Activated CD4-positive, alpha-beta T cell treated with anti-CD3 and anti-CD28 coated beads for 36 hours (primary cell): ENCODE results near the gene CD300LF. TPM values are rescaled to one million over a fixed set of nuclear protein-coding genes. Genes with fewer than 3 reads are reported as not detected.
A peak's percentile ranks its signal among the peaks of the same experiment; 100 is the strongest.

ENCODE experiments used
- ATAC-seq: fragments of 200-7000 bp; cut with Tn5 transposase; one replicate; pipeline ENCODE4 v1.10.0; 2021; ENCODE audit warnings: mild to moderate bottlenecking, moderate library complexity
- CTCF ChIA-PET: fragments of 350-600 bp; sonication (Branson Sonifier 250); formaldehyde crosslinking; loops from one replicate; lab custom pipeline; 2021; ENCODE audit warnings: antibody characterized with exemption; lab: Charles Lee
- POLR2A ChIA-PET: fragments of 350-600 bp; sonication (Branson Sonifier 250); formaldehyde crosslinking; loops from one replicate; lab custom pipeline; 2021; ENCODE audit warnings: antibody characterized with exemption, inconsistent platforms; lab: Charles Lee
- DNase-seq: peaks from one replicate; pipeline ENCODE4 v3.0.0-alpha.2; 2020
- H3K27ac Mint-ChIP-seq: one replicate; pipeline ENCODE4 v1.8.0; 2021; ENCODE audit warnings: mixed read lengths
- H3K27me3 Mint-ChIP-seq: one replicate; pipeline ENCODE4 v1.8.0; 2021; ENCODE audit warnings: mixed read lengths
- H3K36me3 Mint-ChIP-seq: one replicate; pipeline ENCODE4 v1.8.0; 2021; ENCODE audit warnings: low read depth, mixed read lengths
- H3K4me1 Mint-ChIP-seq: one replicate; pipeline ENCODE4 v1.8.0; 2021; ENCODE audit warnings: mixed read lengths
- H3K4me3 Mint-ChIP-seq: one replicate; pipeline ENCODE4 v1.8.0; 2021; ENCODE audit warnings: mild to moderate bottlenecking, moderate library complexity, mixed read lengths
- H3K9me3 Mint-ChIP-seq: one replicate; pipeline ENCODE4 v1.8.0; 2021; ENCODE audit warnings: low read depth, mixed read lengths
- intact Hi-C, 2 experiments: fragments of 100-400 bp; cut with DNase I in 1 of 2; cut with micrococcal nuclease in 1 of 2; formaldehyde crosslinking; loops; one replicate each; pipeline versions ENCODE4 v1.14.2 to v1.15.1; 2022 to 2024; cut with DNase I, micrococcal nuclease
- total RNA-seq, 2 experiments: library from RNA; stranded (reverse); gene quantifications; one replicate each; pipeline ENCODE4 v1.2.3, GENCODE V29; 2021

CD300LF gene
- total RNA-seq, 2 experiments from 2014 or later = not detected

DNA sequence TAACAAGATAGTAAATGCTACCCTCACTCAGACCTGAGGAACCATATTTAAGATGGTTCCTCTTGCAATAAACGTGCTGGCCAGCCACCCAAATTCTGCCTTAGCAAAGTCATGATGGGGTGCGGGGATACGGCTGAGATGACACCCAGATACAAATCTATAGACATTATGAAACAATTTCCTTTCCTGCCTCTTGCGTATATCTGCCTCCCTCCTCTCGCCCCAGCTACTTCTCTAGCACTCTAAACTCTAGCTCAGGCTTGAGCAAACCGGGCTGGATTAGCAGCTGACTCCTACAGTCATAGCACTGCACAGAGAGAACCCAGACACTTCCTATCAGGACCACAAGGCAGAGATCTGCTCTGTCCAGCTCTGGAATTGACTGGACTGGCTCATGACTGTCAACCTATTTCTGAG, 22.3 kb downstream of the CD300LF start:
- CTCF ChIA-PET = interaction anchor here (0.6 to 1.0 kb wide), 2 partner anchors 101 to 172 kb away, joined by 3 read pairs; no protein-coding TSS in a partner anchor
- POLR2A ChIA-PET = no interaction called here
- Mint-ChIP-seq H3K4me3 (no peak overlapping the region), H3K4me1 (peaks cover 4% of the 10 kb centered on the region), H3K36me3 (no peaks in the 10 kb centered on the region), H3K9me3 (no peaks in the 10 kb centered on the region), H3K27me3 (no peaks in the 10 kb centered on the region), H3K27ac (no peak overlapping the region)
- DNase-seq (no peak), ATAC-seq (peak; percentile 42)
- intact Hi-C loops = no loop called here

DNA sequence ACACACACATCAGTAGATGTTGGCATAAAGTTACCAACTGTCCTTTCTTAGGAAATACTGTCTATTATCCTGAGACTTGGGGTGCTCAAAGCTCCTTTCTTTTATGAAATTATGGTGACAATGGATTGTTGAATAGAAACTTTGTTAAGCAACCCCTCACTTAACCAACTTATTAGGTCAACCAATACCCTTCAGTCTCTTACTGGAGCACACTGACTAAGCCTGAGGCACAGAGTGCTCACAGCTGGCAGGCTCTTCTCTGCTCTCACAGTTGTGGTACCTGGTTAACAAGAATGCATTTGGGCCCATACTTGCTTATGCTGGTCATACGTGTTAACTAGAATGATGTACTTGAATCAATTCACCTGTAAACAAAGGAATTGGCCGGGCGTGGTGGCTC, 24.8 kb downstream of the CD300LF start:
- DNase-seq = no peak
- CTCF ChIA-PET = interaction anchor here (1.0 kb wide), 1 partner anchor 20 kb away, joined by 3 read pairs; no protein-coding TSS in a partner anchor
- intact Hi-C loops = no loop called here
- Mint-ChIP-seq H3K36me3 (no peaks in the 10 kb centered on the region), H3K9me3 (no peaks in the 10 kb centered on the region), H3K27me3 (no peaks in the 10 kb centered on the region), H3K4me3 (no peak overlapping the region), H3K27ac (no peak overlapping the region), H3K4me1 (peaks cover 4% of the 10 kb centered on the region)
- ATAC-seq = no peak
- POLR2A ChIA-PET = no interaction called here

DNA sequence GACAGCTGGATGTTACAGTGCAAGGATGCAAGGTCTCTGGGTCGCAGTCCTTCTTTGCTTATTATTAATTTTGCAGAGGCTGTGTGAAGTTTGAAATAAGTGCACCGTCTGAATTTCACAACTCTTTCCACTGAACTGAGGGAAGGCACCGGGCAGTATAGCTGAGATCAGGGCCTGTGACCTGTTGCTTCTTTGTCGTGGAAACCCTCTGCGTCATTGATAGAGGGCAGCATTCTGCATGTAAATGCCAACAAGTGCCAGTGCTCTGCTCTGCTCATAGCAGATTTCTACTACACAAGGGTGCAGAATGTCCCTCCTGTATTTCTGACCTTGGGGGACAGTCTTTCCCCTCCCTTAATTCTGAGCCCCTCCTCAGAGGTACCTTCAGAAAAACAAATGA, 26.0 kb downstream of the CD300LF start:
- Mint-ChIP-seq H3K27me3 (no peaks in the 10 kb centered on the region), H3K9me3 (no peaks in the 10 kb centered on the region), H3K27ac (no peak overlapping the region), H3K4me3 (no peak overlapping the region), H3K36me3 (no peaks in the 10 kb centered on the region), H3K4me1 (peaks cover 4% of the 10 kb centered on the region)
- intact Hi-C loops = no loop called here
- ChIA-PET CTCF (interaction anchor here (1.1 kb wide), 1 partner anchor 9 kb away, joined by 3 read pairs; no protein-coding TSS in a partner anchor), POLR2A (no interaction called here)
- ATAC-seq (no peak), DNase-seq (no peak)

DNA sequence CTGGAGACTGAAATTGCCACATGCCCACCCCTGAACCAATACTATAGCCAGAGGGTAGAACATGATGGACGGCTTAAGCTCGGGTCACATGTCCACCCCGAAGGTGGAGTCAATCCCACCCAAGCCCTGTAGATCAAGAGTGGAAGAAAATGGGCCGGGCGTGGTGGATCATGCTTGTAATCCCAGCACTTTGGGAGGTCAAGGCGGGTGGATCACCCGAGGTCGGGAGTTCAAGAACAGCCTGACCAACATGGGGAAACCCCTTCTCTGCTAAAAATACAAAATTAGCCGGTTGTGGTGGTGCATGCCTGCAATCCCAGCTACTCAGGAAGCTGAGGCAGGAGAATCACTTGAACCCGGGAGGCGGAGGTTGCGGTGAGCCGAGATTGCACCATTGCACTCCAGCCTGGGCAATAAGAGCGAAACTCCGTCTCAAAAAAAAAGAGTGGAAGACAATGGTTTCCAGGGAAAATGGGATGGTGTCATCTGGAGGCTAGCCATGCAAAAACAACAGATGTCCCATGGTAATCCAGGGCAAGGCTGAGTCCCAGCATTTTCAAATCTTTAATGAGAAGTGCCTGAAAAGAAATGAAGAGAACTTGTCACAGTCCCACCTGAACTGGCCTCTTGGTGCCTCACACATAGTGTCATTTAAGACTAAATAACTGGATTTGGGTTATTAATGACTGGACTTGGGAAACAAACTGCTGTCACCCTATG, 30.1 kb downstream of the CD300LF start:
- no peaks in the 10 kb centered on the region for H3K9me3 Mint-ChIP-seq
- no peak for ATAC-seq
- no peaks in the 10 kb centered on the region for H3K27me3 Mint-ChIP-seq
- DNase-seq = no peak
- no peak overlapping the region for H3K27ac Mint-ChIP-seq
- H3K4me3 Mint-ChIP-seq = no peak overlapping the region
- ChIA-PET POLR2A (no interaction called here), CTCF (interaction anchor here (0.7 to 1.1 kb wide), 2 partner anchors 17 to 26 kb away, joined by 3 to 4 read pairs; no protein-coding TSS in a partner anchor)
- no peaks in the 10 kb centered on the region for H3K36me3 Mint-ChIP-seq
- peaks cover 13% of the 10 kb centered on the region for H3K4me1 Mint-ChIP-seq
- intact Hi-C loops = no loop called here

DNA sequence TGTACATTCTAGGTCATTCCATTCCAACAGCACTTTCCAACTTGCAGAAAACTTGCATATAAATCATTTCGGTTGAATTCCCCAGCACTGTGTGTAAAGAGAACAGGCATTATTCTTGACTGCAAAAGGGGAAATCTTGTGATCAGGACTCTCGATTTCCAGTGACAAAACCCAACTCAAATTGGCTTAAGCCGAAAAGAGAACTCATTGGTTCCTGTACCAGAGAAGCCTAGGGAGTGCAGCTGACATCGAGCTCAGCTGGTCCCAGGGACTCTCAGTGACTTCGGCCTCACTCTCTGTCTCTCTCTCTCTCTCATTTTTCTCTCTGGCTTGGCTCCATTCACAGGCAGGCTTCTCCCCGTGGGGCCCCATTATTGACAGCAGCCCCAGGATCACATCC, 30.7 kb downstream of the CD300LF start:
- ChIA-PET POLR2A (no interaction called here), CTCF (interaction anchor here (0.7 to 1.1 kb wide), 4 partner anchors 17 to 183 kb away, joined by 3 to 4 read pairs (median 3); no protein-coding TSS in a partner anchor)
- ATAC-seq (no peak), DNase-seq (no peak)
- H3K4me1 Mint-ChIP-seq = peaks cover 19% of the 10 kb centered on the region
- H3K9me3 Mint-ChIP-seq = no peaks in the 10 kb centered on the region
- H3K36me3 Mint-ChIP-seq = no peaks in the 10 kb centered on the region
- intact Hi-C loops = no loop called here
- no peak overlapping the region for H3K27ac Mint-ChIP-seq
- no peak overlapping the region for H3K4me3 Mint-ChIP-seq
- no peaks in the 10 kb centered on the region for H3K27me3 Mint-ChIP-seq

DNA sequence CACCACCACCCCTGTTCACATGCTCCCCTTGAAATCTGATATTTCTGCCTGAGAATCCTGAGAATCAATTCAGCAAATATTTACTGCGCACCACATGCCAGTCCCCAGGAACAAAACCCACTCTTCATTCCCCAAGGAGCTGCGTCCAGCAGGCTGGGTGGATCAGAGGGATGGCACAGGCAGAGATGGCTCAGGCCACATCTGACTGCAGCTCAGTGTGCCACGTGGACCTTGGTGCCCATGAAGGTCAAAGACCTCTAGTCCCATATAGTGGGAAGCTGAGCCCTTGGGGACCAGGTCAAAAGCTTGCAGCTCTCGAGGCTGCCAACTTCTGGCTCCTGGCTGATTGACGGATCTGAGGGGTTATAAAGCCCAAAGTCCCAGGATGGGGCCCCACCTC, 31.8 kb downstream of the CD300LF start:
- no peaks in the 10 kb centered on the region for H3K9me3 Mint-ChIP-seq
- intact Hi-C loops = no loop called here

DNA sequence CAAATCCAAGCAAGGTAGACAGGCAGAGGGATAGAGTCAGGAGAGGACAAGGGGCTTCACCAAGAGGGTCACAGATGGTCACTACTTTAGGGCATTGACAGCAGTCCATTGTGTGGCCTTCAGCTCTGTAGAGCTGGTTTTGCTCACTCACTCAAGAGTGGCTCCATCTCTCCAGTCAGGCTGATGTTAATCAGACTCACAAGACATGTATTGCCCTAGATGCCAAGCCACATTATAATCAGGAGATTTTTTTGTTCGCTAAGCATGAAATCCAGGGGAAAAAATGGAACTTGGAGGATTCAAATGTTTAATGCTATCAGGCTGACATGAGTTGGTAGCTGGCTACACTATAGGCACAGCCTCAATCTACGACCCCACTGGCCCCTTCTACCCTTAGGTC, 32.5 kb downstream of the CD300LF start:
- Mint-ChIP-seq H3K27ac (no peak overlapping the region), H3K27me3 (peaks cover 3% of the 10 kb centered on the region), H3K4me1 (peaks cover 19% of the 10 kb centered on the region), H3K9me3 (no peaks in the 10 kb centered on the region), H3K36me3 (no peaks in the 10 kb centered on the region), H3K4me3 (no peak overlapping the region)
- DNase-seq (no peak), ATAC-seq (no peak)
- CTCF ChIA-PET = interaction anchor here (0.9 kb wide), 1 partner anchor 23 kb away, joined by 4 read pairs; no protein-coding TSS in a partner anchor
- POLR2A ChIA-PET = no interaction called here
- intact Hi-C loops = no loop called here

More for the DNA sequence above, 31.8 kb downstream of the CD300LF start:
- Mint-ChIP-seq H3K27ac (no peak overlapping the region), H3K27me3 (peaks cover 2% of the 10 kb centered on the region), H3K4me3 (no peak overlapping the region), H3K36me3 (no peaks in the 10 kb centered on the region), H3K4me1 (peaks cover 19% of the 10 kb centered on the region)
- DNase-seq = no peak
- ChIA-PET POLR2A (no interaction called here), CTCF (interaction anchor here (0.6 to 1.1 kb wide), 3 partner anchors 55 to 184 kb away, joined by 3 read pairs; no protein-coding TSS in a partner anchor)
- no peak for ATAC-seq

DNA sequence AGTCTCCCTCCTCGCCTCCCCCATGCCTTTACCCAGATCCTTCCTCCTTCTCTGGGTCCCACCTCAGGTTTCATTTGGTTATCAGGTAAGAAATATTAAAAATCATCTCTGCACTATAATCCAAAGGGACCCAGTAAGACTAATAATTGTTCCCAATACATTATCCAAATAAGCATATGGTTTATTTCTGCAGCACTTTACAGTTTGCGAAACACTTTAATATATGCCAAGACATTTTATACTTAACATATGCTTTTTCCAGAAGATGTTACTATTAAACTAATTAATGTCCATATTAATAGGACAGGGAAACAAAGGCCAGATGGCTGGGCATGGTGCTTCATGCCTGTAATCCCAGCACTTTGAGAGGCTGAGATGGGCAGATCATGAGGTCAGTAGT, 33.3 kb downstream of the CD300LF start:
- no peak overlapping the region for H3K4me3 Mint-ChIP-seq
- H3K4me1 Mint-ChIP-seq = peaks cover 19% of the 10 kb centered on the region
- H3K27me3 Mint-ChIP-seq = peaks cover 6% of the 10 kb centered on the region
- no peak overlapping the region for H3K27ac Mint-ChIP-seq
- H3K36me3 Mint-ChIP-seq = no peaks in the 10 kb centered on the region
- ATAC-seq (no peak), DNase-seq (no peak)
- intact Hi-C loops = no loop called here
- CTCF ChIA-PET = interaction anchor here (2.0 kb wide), 1 partner anchor 22 kb away, joined by 7 read pairs; no protein-coding TSS in a partner anchor
- POLR2A ChIA-PET = no interaction called here
- no peaks in the 10 kb centered on the region for H3K9me3 Mint-ChIP-seq

DNA sequence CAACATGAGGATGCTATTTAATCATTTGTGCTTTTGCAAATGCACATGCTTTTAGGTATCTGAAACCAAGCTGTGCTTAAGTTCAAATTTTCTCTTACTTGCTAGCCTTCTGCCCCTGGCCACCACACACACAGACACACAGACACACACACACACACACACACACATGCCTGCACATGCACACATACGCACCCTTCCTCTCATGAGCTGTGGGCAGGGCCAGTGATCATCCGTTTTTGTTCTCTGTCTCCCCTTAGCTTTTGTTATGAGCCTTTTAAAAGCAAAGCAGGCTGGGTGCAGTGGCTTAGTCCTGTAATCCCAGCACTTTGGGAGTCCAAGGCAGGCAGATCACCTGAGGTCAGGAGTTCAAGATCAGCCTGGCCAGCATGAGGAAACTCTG, 34.2 kb downstream of the CD300LF start:
- POLR2A ChIA-PET = no interaction called here
- H3K4me3 Mint-ChIP-seq = no peak overlapping the region
- ATAC-seq (no peak), DNase-seq (no peak)
- H3K27ac Mint-ChIP-seq = no peak overlapping the region
- CTCF ChIA-PET = interaction anchor here (1.0 to 4.5 kb wide), 6 partner anchors 8 to 93 kb away, joined by 3 to 13 read pairs (median 6); partner anchors contain the start of gene RAB37
- H3K36me3 Mint-ChIP-seq = no peaks in the 10 kb centered on the region
- intact Hi-C loops = no loop called here
- H3K9me3 Mint-ChIP-seq = no peaks in the 10 kb centered on the region
- H3K4me1 Mint-ChIP-seq = peaks cover 19% of the 10 kb centered on the region
- H3K27me3 Mint-ChIP-seq = peaks cover 6% of the 10 kb centered on the region

DNA sequence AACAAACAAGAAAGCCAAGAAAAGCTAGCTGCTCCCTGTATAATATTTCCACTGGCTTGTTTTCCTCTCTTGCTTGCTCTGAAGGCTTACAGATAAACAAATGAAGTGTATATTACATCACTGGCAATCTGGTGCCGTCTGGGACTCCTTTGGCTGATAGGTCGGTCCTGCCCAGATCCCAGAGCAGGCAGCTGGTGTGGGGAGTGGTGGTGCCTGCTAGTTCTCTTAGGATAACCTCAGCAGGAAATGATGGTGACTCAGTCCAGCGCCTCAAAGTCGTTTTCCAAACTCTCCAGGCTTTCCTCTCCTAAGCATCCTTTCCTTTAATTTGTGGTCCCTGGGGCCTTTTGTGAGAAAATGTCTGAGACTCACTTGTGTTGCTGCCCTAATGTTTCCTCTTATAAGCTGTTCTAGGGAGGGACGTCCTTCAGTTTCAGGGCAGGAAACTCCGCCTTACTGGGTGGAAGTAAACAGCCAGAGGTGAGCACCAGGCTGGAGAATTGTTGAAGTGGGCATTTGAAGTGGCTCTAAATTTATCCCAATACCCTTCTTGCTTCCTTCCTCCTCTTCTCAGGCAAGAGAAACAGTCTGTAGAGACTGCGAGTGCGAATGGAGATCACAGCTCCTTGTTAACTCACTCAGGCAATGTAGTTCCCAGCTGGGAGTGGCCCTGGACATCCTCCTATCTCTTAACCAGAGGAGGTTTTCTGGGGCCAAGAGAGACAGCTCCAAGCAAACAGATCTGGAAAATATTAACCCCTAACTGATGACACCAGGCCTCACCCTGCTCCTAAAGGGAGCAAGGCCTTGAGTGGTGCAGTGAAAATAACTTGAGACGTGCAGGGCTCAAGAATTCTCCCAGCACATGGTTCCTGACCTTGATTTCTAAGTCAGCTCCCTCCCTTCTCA, 34.9 kb downstream of the CD300LF start:
- Mint-ChIP-seq H3K36me3 (no peaks in the 10 kb centered on the region), H3K27ac (no peak overlapping the region), H3K9me3 (no peaks in the 10 kb centered on the region), H3K4me3 (no peak overlapping the region), H3K27me3 (peaks cover 9% of the 10 kb centered on the region), H3K4me1 (peaks cover 19% of the 10 kb centered on the region)
- no peak for ATAC-seq
- POLR2A ChIA-PET = interaction anchor here (0.7 to 0.8 kb wide), 2 partner anchors 14 to 397 kb away, joined by 3 read pairs; no protein-coding TSS in a partner anchor
- DNase-seq = no peak
- CTCF ChIA-PET = interaction anchor here (0.7 to 4.5 kb wide), 8 partner anchors 8 to 93 kb away, joined by 3 to 13 read pairs (median 4); partner anchors contain the start of gene RAB37
- intact Hi-C loops = no loop called here
